Neural cell (in vitro differentiated cells): ENCODE data around the gene ADORA2A.

Experiments used
- EP300 ChIP-seq: fragments of 450-650 bp; conservative IDR thresholded peaks from 2 replicates; pipeline ENCODE4 v1.6.1; 2014; ENCODE audit warnings: antibody characterized with exemption, mild to moderate bottlenecking, moderate library complexity; ENCODE audit not compliant: poor library complexity, severe bottlenecking
- EZH2 ChIP-seq: fragments of 200-600, 300-800 bp; shearing (Covaris generic), sonication (generic); IDR thresholded peaks from 2 replicates; pipeline ENCODE4 v1.6.1; 2014; ENCODE audit warnings: antibody characterized with exemption, low read length, borderline replicate concordance, mild to moderate bottlenecking; ENCODE audit not compliant: insufficient read depth, poor library complexity, severe bottlenecking
- POLR2AphosphoS5 ChIP-seq: IDR thresholded peaks from 2 replicates; pipeline ENCODE4 v1.6.1; 2012
- RAD21 ChIP-seq: fragments of 450-650 bp; conservative IDR thresholded peaks from 2 replicates; pipeline ENCODE4 v1.6.1; 2014; ENCODE audit warnings: antibody characterized with exemption, mild to moderate bottlenecking, moderate library complexity
- SMC3 ChIP-seq: fragments of 450-650 bp; conservative IDR thresholded peaks from 2 replicates; pipeline ENCODE4 v1.6.1; 2014; ENCODE audit warnings: antibody characterized with exemption, mild to moderate bottlenecking, moderate library complexity; ENCODE audit not compliant: poor library complexity
- TF ChIP-seq, protein P1 (sequence below): fragments of 450-650 bp; IDR thresholded peaks from 2 replicates; pipeline ENCODE4 v1.5.1; 2014; ENCODE audit warnings: antibody characterized with exemption, mild to moderate bottlenecking, moderate library complexity; ENCODE audit not compliant: poor library complexity, severe bottlenecking

DNA sequence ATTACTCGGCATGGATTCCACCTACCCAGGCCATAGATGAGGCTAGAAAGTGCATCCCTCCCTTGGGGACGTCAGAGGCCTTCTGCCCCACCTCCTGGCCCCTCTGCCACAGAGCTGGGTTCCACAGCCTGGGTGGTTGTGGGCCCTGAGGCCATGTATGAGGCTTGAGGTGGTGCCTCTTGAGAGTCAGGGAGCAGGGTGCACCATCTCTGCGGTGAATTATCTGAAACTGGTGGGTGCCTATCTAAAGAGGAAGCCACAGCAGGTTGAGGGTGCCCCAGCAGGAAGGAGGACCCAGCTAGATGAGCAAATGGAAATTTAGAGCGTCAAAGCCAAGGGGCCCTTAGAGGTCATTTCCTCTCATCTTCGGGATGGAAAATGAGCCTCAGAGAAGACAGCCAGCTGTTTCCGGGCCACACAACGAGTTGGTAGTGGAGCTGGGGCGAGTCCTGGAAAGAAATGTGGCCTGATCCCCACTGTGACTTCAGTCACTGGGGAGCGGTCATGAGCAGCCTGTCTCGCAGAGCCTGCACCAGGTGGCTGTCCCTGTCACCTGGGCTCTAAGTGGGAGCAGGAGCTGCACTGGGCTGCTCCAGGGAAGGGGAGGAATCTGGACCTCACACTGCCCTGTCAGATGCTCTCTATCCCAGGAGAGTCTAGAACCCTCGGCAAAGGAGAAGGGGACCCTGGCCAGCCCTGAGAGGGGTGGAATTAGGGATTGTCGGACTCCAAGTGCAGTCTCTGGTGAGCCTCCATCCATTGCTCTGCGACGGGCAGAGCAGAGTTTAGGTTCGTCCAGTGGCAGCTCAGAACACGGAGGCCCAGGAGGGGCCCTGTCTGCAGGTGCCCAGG is 7.3 kb downstream of the ADORA2A start:
- TF ChIP-seq SMC3 (no peak), RAD21 (no peak), EP300 (no peak), POLR2AphosphoS5 (no peak), EZH2 (no peak)
- TF ChIP-seq, protein P1, sequence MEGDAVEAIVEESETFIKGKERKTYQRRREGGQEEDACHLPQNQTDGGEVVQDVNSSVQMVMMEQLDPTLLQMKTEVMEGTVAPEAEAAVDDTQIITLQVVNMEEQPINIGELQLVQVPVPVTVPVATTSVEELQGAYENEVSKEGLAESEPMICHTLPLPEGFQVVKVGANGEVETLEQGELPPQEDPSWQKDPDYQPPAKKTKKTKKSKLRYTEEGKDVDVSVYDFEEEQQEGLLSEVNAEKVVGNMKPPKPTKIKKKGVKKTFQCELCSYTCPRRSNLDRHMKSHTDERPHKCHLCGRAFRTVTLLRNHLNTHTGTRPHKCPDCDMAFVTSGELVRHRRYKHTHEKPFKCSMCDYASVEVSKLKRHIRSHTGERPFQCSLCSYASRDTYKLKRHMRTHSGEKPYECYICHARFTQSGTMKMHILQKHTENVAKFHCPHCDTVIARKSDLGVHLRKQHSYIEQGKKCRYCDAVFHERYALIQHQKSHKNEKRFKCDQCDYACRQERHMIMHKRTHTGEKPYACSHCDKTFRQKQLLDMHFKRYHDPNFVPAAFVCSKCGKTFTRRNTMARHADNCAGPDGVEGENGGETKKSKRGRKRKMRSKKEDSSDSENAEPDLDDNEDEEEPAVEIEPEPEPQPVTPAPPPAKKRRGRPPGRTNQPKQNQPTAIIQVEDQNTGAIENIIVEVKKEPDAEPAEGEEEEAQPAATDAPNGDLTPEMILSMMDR: no peak
